ENCODE data around the gene NPPB.
"Not testable (repeated sequence)": the region's sequence is repeated elsewhere in the genome, so short reads cannot be mapped to it uniquely, and the experiment has no call there.

Gene NPPB

GRCh38 chr1:11858613-11858967 lies at the start of gene NPPB:
Gene NPPB (minus strand): TSS chr1:11858945. CDS start chr1:11858833, 112 bp downstream.
- DNase-seq: no peak

- DNase-seq: no peak
These were observed 49.4 kb upstream of the NPPB start for GRCh38 chr1:11908095-11908675.

- DNase-seq: peak; percentile 82
These were observed 48.7 kb upstream of the NPPB start for GRCh38 chr1:11907275-11908094.

- DNase-seq: no peak
These were observed 48.1 kb upstream of the NPPB start for GRCh38 chr1:11906870-11907269.

- no peak for DNase-seq
These were observed 46.2 kb upstream of the NPPB start for GRCh38 chr1:11904978-11905377.

- not testable (repeated sequence) for DNase-seq
These were observed 45.4 kb upstream of the NPPB start for GRCh38 chr1:11904156-11904555.

- DNase-seq: no peak
These were observed 44.5 kb upstream of the NPPB start for GRCh38 chr1:11903210-11903609.

- not testable (repeated sequence) for DNase-seq
These were observed 42.7 kb upstream of the NPPB start for GRCh38 chr1:11901446-11901845.

- no peak for DNase-seq
These were observed 40.2 kb upstream of the NPPB start for GRCh38 chr1:11898831-11899467.

GRCh38 chr1:11898086-11898785 lies 39.5 kb upstream of the NPPB start:
- no peak for DNase-seq

- not testable (repeated sequence) for DNase-seq
These were observed 35.8 kb upstream of the NPPB start for GRCh38 chr1:11894501-11894900.

- peak; percentile 51 for DNase-seq
These were observed 35.1 kb upstream of the NPPB start for GRCh38 chr1:11893907-11894251.

- DNase-seq: no peak
These were observed 32.9 kb upstream of the NPPB start for GRCh38 chr1:11891433-11892186.

GRCh38 chr1:11888877-11889208 lies 30.1 kb upstream of the NPPB start:
- no peak for DNase-seq

GRCh38 chr1:11888206-11888876 lies 29.6 kb upstream of the NPPB start:
- DNase-seq: no peak

GRCh38 chr1:11887666-11888007 lies 28.9 kb upstream of the NPPB start:
- no peak for DNase-seq

- DNase-seq: no peak
These were observed 28.4 kb upstream of the NPPB start for GRCh38 chr1:11886986-11887665.

- no peak for DNase-seq
These were observed 27.2 kb upstream of the NPPB start for GRCh38 chr1:11885916-11886315.

- no peak for DNase-seq
These were observed 24.2 kb upstream of the NPPB start for GRCh38 chr1:11882814-11883538.

- DNase-seq: no peak
These were observed 23.1 kb upstream of the NPPB start for GRCh38 chr1:11881749-11882441.
